WTC11 (cell line): ENCODE data around the gene OPALIN. TPM values are rescaled to one million over a fixed set of nuclear protein-coding genes. Genes with fewer than 3 reads are reported as not detected.

ENCODE experiments used
- ATAC-seq: fragments of 200-7000 bp; cut with Tn5 transposase; 2 replicates; pipeline ENCODE4 v1.10.0; 2021; ENCODE audit warnings: mild to moderate bottlenecking, moderate library complexity
- CTCF ChIA-PET: fragments of 300-600 bp; sonication (Branson Sonifier 250); formaldehyde crosslinking; loops from one replicate; lab custom pipeline; 2021; ENCODE audit warnings: antibody characterized with exemption; lab: Charles Lee
- POLR2A ChIA-PET: fragments of 350-600 bp; sonication (Branson Sonifier 250); formaldehyde crosslinking; loops from one replicate; lab custom pipeline; 2021; ENCODE audit warnings: antibody characterized with exemption; lab: Charles Lee
- DNase-seq: peaks from one replicate; pipeline ENCODE4 v3.0.0; 2021; ENCODE audit warnings: low spot score
- H3K27ac Mint-ChIP-seq: 2 replicates; pipeline ENCODE4 v1.8.0; 2021; ENCODE audit warnings: mixed read lengths
- H3K27me3 Mint-ChIP-seq: 2 replicates; pipeline ENCODE4 v1.8.0; 2021; ENCODE audit warnings: low read depth, mild to moderate bottlenecking, moderate library complexity, mixed read lengths
- H3K36me3 Mint-ChIP-seq: 2 replicates; pipeline ENCODE4 v1.8.0; 2021; ENCODE audit warnings: mixed read lengths
- H3K4me1 Mint-ChIP-seq: 2 replicates; pipeline ENCODE4 v1.8.0; 2022; ENCODE audit warnings: mixed read lengths
- H3K4me3 Mint-ChIP-seq: 2 replicates; pipeline ENCODE4 v1.8.0; 2021; ENCODE audit warnings: mild to moderate bottlenecking, moderate library complexity, mixed read lengths
- H3K9me3 Mint-ChIP-seq: 2 replicates; pipeline ENCODE4 v1.8.0; 2021; ENCODE audit warnings: mixed read lengths
- ETV6 ChIP-seq: sonication (generic); formaldehyde crosslinking; IDR thresholded peaks from 2 replicates; pipeline ENCODE4 v1.8.1; 2022; ENCODE audit warnings: mild to moderate bottlenecking, missing genetic modification reagents
- FOXJ3 ChIP-seq: sonication (generic); formaldehyde crosslinking; IDR thresholded peaks from 2 replicates; pipeline ENCODE4 v1.9.0; 2021; ENCODE audit warnings: missing genetic modification reagents, mild to moderate bottlenecking, borderline replicate concordance
- GRHL2 ChIP-seq: fragments of 250-450 bp; sonication (Bioruptor Pico); IDR thresholded peaks from 2 replicates; pipeline ENCODE4 v1.8.0; 2022; ENCODE audit warnings: mild to moderate bottlenecking, moderate library complexity; ENCODE audit not compliant: insufficient replicate concordance, severe bottlenecking
- HMGA2 ChIP-seq: fragments of 250-450 bp; sonication (Bioruptor Pico); IDR thresholded peaks from 2 replicates; pipeline ENCODE4 v1.4.0; 2021; ENCODE audit warnings: mild to moderate bottlenecking, moderate library complexity
- MAX ChIP-seq: sonication (generic); formaldehyde crosslinking; IDR thresholded peaks from 2 replicates; pipeline ENCODE4 v1.8.0; 2022; ENCODE audit warnings: mild to moderate bottlenecking, missing genetic modification reagents
- MLX ChIP-seq: sonication (generic); formaldehyde crosslinking; IDR thresholded peaks from 2 replicates; pipeline ENCODE4 v1.8.1; 2023; ENCODE audit warnings: mild to moderate bottlenecking, missing genetic modification reagents, moderate library complexity
- NR3C1 ChIP-seq: sonication (generic); formaldehyde crosslinking; conservative IDR thresholded peaks from 2 replicates; pipeline ENCODE4 v1.8.1; 2023; ENCODE audit warnings: low read depth, mild to moderate bottlenecking, missing genetic modification reagents
- SMAD4 ChIP-seq: sonication (generic); formaldehyde crosslinking; IDR thresholded peaks from 2 replicates; pipeline ENCODE4 v1.8.0; 2022; ENCODE audit warnings: mild to moderate bottlenecking, missing genetic modification reagents
- USF1 ChIP-seq: sonication (generic); formaldehyde crosslinking; IDR thresholded peaks from 2 replicates; pipeline ENCODE4 v1.8.0; 2022; ENCODE audit warnings: mild to moderate bottlenecking, missing genetic modification reagents
- ZNF121 ChIP-seq: sonication (generic); formaldehyde crosslinking; IDR thresholded peaks from 2 replicates; pipeline ENCODE4 v1.8.0; 2023; ENCODE audit warnings: missing genetic modification reagents
- ZNF219 ChIP-seq: sonication (generic); formaldehyde crosslinking; IDR thresholded peaks from 2 replicates; pipeline ENCODE4 v1.8.0; 2023; ENCODE audit warnings: missing genetic modification reagents, mild to moderate bottlenecking, borderline replicate concordance
- ZNF423 ChIP-seq: fragments of 250-450 bp; sonication (Bioruptor Pico); IDR thresholded peaks from 2 replicates; pipeline ENCODE4 v2.1.2; 2022; ENCODE audit warnings: mild to moderate bottlenecking, moderate library complexity
- total RNA-seq: library from RNA; stranded (reverse); gene quantifications from 3 replicates; pipeline ENCODE4 v1.2.3, GENCODE V29; 2021
- TF ChIP-seq, protein P1 (sequence below): fragments of 250-450 bp; sonication (Bioruptor Pico); IDR thresholded peaks from 2 replicates; pipeline ENCODE4 v1.9.0; 2021; ENCODE audit warnings: mild to moderate bottlenecking, borderline replicate concordance
- TF ChIP-seq, protein P2 (sequence below): sonication (generic); formaldehyde crosslinking; conservative IDR thresholded peaks from 2 replicates; pipeline ENCODE4 v1.8.1; 2022; ENCODE audit warnings: mild to moderate bottlenecking, missing genetic modification reagents
- TF ChIP-seq, protein P3 (sequence below): sonication (generic); formaldehyde crosslinking; IDR thresholded peaks from 2 replicates; pipeline ENCODE4 v1.8.1; 2022; ENCODE audit warnings: mild to moderate bottlenecking, missing genetic modification reagents, moderate library complexity, borderline replicate concordance
- TF ChIP-seq, protein P4 (sequence below): sonication (generic); formaldehyde crosslinking; IDR thresholded peaks from 2 replicates; pipeline ENCODE4 v1.8.1; 2023; ENCODE audit warnings: mild to moderate bottlenecking, moderate library complexity, missing genetic modification reagents
- TF ChIP-seq, protein P5 (sequence below): sonication (generic); formaldehyde crosslinking; IDR thresholded peaks from 2 replicates; pipeline ENCODE4 v1.8.1; 2022; ENCODE audit warnings: missing genetic modification reagents, borderline replicate concordance

Gene OPALIN
- total RNA-seq, 1 experiment from 2014 or later: 0.04 TPM

DNA sequence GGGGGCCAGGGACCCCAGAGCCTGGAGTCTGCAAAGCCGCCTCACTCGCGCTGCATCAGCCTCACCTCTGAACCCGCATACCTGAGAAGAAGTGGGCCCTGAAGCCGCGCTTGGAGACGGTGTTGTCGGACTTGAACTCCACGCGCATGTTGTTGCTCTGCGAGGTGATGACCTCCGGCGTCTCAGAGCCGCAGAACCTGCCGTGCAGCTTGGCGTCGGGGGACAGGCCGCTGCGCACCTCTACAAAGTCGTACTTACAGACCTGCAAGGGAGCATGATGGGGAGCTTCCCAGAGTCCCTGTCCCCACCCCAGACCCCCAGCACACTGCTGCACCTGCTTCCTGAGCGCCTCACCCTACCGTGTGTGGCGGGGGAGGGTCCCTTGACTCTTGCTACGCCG is 25.7 kb upstream of the OPALIN start:
- Mint-ChIP-seq H3K36me3 (no peaks in the 10 kb centered on the region), H3K4me1 (0 out of 2 replicates have a peak, but pooled peaks cover 3% of the 10 kb centered on the region), H3K9me3 (no peaks in the 10 kb centered on the region), H3K27ac (no peak overlapping the region), H3K27me3 (no peaks in the 10 kb centered on the region), H3K4me3 (no peak overlapping the region)
- POLR2A ChIA-PET: no interaction called here
- ATAC-seq (no peak), DNase-seq (no peak)
- CTCF ChIA-PET: interaction anchor here (1.5 to 2.8 kb wide), 3 partner anchors 9 to 130 kb away, joined by 6 to 21 read pairs (median 21); partner anchors contain the start of gene TLL2
- no peak for TF ChIP-seq USF1 (CRISPR knock-in tag)
- TF ChIP-seq, protein P1, sequence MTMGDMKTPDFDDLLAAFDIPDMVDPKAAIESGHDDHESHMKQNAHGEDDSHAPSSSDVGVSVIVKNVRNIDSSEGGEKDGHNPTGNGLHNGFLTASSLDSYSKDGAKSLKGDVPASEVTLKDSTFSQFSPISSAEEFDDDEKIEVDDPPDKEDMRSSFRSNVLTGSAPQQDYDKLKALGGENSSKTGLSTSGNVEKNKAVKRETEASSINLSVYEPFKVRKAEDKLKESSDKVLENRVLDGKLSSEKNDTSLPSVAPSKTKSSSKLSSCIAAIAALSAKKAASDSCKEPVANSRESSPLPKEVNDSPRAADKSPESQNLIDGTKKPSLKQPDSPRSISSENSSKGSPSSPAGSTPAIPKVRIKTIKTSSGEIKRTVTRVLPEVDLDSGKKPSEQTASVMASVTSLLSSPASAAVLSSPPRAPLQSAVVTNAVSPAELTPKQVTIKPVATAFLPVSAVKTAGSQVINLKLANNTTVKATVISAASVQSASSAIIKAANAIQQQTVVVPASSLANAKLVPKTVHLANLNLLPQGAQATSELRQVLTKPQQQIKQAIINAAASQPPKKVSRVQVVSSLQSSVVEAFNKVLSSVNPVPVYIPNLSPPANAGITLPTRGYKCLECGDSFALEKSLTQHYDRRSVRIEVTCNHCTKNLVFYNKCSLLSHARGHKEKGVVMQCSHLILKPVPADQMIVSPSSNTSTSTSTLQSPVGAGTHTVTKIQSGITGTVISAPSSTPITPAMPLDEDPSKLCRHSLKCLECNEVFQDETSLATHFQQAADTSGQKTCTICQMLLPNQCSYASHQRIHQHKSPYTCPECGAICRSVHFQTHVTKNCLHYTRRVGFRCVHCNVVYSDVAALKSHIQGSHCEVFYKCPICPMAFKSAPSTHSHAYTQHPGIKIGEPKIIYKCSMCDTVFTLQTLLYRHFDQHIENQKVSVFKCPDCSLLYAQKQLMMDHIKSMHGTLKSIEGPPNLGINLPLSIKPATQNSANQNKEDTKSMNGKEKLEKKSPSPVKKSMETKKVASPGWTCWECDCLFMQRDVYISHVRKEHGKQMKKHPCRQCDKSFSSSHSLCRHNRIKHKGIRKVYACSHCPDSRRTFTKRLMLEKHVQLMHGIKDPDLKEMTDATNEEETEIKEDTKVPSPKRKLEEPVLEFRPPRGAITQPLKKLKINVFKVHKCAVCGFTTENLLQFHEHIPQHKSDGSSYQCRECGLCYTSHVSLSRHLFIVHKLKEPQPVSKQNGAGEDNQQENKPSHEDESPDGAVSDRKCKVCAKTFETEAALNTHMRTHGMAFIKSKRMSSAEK (CRISPR knock-in tag): no peak
- no peak for TF ChIP-seq ZNF423 (CRISPR knock-in tag)
- TF ChIP-seq ZNF121 (CRISPR knock-in tag): no peak
- TF ChIP-seq, protein P2, sequence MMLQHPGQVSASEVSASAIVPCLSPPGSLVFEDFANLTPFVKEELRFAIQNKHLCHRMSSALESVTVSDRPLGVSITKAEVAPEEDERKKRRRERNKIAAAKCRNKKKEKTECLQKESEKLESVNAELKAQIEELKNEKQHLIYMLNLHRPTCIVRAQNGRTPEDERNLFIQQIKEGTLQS (CRISPR knock-in tag): no peak
- TF ChIP-seq ETV6 (CRISPR knock-in tag): no peak
- TF ChIP-seq NR3C1 (CRISPR knock-in tag): no peak
- no peak for TF ChIP-seq FOXJ3 (CRISPR knock-in tag)
- no peak for TF ChIP-seq MAX (CRISPR knock-in tag)
- TF ChIP-seq, protein P3, sequence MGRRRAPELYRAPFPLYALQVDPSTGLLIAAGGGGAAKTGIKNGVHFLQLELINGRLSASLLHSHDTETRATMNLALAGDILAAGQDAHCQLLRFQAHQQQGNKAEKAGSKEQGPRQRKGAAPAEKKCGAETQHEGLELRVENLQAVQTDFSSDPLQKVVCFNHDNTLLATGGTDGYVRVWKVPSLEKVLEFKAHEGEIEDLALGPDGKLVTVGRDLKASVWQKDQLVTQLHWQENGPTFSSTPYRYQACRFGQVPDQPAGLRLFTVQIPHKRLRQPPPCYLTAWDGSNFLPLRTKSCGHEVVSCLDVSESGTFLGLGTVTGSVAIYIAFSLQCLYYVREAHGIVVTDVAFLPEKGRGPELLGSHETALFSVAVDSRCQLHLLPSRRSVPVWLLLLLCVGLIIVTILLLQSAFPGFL (CRISPR knock-in tag): no peak
- no peak for TF ChIP-seq HMGA2
- TF ChIP-seq SMAD4: no peak
- no peak for TF ChIP-seq MLX (CRISPR knock-in tag)
- TF ChIP-seq, protein P4, sequence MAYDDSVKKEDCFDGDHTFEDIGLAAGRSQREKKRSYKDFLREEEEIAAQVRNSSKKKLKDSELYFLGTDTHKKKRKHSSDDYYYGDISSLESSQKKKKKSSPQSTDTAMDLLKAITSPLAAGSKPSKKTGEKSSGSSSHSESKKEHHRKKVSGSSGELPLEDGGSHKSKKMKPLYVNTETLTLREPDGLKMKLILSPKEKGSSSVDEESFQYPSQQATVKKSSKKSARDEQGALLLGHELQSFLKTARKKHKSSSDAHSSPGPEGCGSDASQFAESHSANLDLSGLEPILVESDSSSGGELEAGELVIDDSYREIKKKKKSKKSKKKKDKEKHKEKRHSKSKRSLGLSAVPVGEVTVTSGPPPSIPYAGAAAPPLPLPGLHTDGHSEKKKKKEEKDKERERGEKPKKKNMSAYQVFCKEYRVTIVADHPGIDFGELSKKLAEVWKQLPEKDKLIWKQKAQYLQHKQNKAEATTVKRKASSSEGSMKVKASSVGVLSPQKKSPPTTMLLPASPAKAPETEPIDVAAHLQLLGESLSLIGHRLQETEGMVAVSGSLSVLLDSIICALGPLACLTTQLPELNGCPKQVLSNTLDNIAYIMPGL (CRISPR knock-in tag): no peak
- TF ChIP-seq, protein P5, sequence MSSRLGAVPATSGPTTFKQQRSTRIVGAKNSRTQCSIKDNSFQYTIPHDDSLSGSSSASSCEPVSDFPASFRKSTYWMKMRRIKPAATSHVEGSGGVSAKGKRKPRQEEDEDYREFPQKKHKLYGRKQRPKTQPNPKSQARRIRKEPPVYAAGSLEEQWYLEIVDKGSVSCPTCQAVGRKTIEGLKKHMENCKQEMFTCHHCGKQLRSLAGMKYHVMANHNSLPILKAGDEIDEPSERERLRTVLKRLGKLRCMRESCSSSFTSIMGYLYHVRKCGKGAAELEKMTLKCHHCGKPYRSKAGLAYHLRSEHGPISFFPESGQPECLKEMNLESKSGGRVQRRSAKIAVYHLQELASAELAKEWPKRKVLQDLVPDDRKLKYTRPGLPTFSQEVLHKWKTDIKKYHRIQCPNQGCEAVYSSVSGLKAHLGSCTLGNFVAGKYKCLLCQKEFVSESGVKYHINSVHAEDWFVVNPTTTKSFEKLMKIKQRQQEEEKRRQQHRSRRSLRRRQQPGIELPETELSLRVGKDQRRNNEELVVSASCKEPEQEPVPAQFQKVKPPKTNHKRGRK: no peak
- no peak for TF ChIP-seq ZNF219
- TF ChIP-seq GRHL2: no peak
